ENCODE results near the gene CHRNA7.
A peak's percentile ranks its signal among the peaks of the same experiment; 100 is the strongest.

The CHRNA7 gene

GRCh38 chr15:32004249-32004648 is 26.1 kb upstream of the CHRNA7 start:
- no peak overlapping the region for H3K27ac ChIP-seq
- no peaks in the 10 kb centered on the region for H3K36me3 ChIP-seq
- H3K4me3 ChIP-seq (ENCODE audit: low read depth, low read length), result no peak overlapping the region
- no peaks in the 10 kb centered on the region for H3K9me3 ChIP-seq (ENCODE audit: severe bottlenecking)
- TF ChIP-seq CTCF (IDR thresholded peaks at IDR 0.05; ENCODE audit: low read depth, low read length), result no peak
- no peaks in the 10 kb centered on the region for H3K27me3 ChIP-seq (ENCODE audit: insufficient read depth, low read depth, severe bottlenecking)
- no peak for DNase-seq

GRCh38 chr15:32007355-32007960 is 22.9 kb upstream of the CHRNA7 start:
- Histone ChIP-seq H3K27me3 (ENCODE audit: insufficient read depth, low read depth, severe bottlenecking) (no peaks in the 10 kb centered on the region), H3K9me3 (ENCODE audit: severe bottlenecking) (no peaks in the 10 kb centered on the region), H3K27ac (no peak overlapping the region), H3K4me3 (ENCODE audit: low read depth, low read length) (no peak overlapping the region), H3K36me3 (no peaks in the 10 kb centered on the region)
- DNase-seq, result no peak
- TF ChIP-seq CTCF (IDR thresholded peaks at IDR 0.05; ENCODE audit: low read depth, low read length), result no peak

- H3K4me3 ChIP-seq (ENCODE audit: low read depth, low read length), result no peak overlapping the region
- TF ChIP-seq CTCF (IDR thresholded peaks at IDR 0.05; ENCODE audit: low read depth, low read length), result no peak
Measured at GRCh38 chr15:32014953-32015352, 15.4 kb upstream of the CHRNA7 start.

GRCh38 chr15:32020156-32020555 is 10.2 kb upstream of the CHRNA7 start:
- H3K36me3 ChIP-seq, result no peaks in the 10 kb centered on the region

More at GRCh38 chr15:32014953-32015352, 15.4 kb upstream of the CHRNA7 start:
- Histone ChIP-seq H3K27ac (no peak overlapping the region), H3K9me3 (ENCODE audit: severe bottlenecking) (no peaks in the 10 kb centered on the region), H3K36me3 (no peaks in the 10 kb centered on the region), H3K27me3 (ENCODE audit: insufficient read depth, low read depth, severe bottlenecking) (no peaks in the 10 kb centered on the region)
- no peak for DNase-seq

GRCh38 chr15:32028921-32029320 is 1.4 kb upstream of the CHRNA7 start:
- DNase-seq, result peak; percentile 64

More at GRCh38 chr15:32020156-32020555, 10.2 kb upstream of the CHRNA7 start:
- H3K9me3 ChIP-seq (ENCODE audit: severe bottlenecking), result no peaks in the 10 kb centered on the region
- H3K27ac ChIP-seq, result no peak overlapping the region
- DNase-seq, result no peak
- no peak for TF ChIP-seq CTCF (IDR thresholded peaks at IDR 0.05; ENCODE audit: low read depth, low read length)
- H3K4me3 ChIP-seq (ENCODE audit: low read depth, low read length), result no peak overlapping the region
- H3K27me3 ChIP-seq (ENCODE audit: insufficient read depth, low read depth, severe bottlenecking), result no peaks in the 10 kb centered on the region

More at GRCh38 chr15:32028921-32029320, 1.4 kb upstream of the CHRNA7 start:
- H3K4me3 ChIP-seq (ENCODE audit: low read depth, low read length), result peak overlapping the region; percentile 77
- H3K36me3 ChIP-seq, result no peaks in the 10 kb centered on the region
- no peak overlapping the region for H3K27ac ChIP-seq
- peak; percentile 72 for TF ChIP-seq CTCF (IDR thresholded peaks at IDR 0.05; ENCODE audit: low read depth, low read length)
- no peaks in the 10 kb centered on the region for H3K9me3 ChIP-seq (ENCODE audit: severe bottlenecking)
- no peaks in the 10 kb centered on the region for H3K27me3 ChIP-seq (ENCODE audit: insufficient read depth, low read depth, severe bottlenecking)

Measured in WERI-Rb-1 (cell line).